Astrocyte of the hippocampus (primary cell): Measurements from ENCODE around the gene ZACN.
"Not testable (repeated sequence)": the region's sequence is repeated elsewhere in the genome, so short reads cannot be mapped to it uniquely, and the experiment has no call there.

Source experiments
- DNase-seq: peaks from one replicate; pipeline ENCODE4 v3.0.0; 2011; ENCODE audit warnings: low read depth, low spot score

ZACN gene

DNA sequence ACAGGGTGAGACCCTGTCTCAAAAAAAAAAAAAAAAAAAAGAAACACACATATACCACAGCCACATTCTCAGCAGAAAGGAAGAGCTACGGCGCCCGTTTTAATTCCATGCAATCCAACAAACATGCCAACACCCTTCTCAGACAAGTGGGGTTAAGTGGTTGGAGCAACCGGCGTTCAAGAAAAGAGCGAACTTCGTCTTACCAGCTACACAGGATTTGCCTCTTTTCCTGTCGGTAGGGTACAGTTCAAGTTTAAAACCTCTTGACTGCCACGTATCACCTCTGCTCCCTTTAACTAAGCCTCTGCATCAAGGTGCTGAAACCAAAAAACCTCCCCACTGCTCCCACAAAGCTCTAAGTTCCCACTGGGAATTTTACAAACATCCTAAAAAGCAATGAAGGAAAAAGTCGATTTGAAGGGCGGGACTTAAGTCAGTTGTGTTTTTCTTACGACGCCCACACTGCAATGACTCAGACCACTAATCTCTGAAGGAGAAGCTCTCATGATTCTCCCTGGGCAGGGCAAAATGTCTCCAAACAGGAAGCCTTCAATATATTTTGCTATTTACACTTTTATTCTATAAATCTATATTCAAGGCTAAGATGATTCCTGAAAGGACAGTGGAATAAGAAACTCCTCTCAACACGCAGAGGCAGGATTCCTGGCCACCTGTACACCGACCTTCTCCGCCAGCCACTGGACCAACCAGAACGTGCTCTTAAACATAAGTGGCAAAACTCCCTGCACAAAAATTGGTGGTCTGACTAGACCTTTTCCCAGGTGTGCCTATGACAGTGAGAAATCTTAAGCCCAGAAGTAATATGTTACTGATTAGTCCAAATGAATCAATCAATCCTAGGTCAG, 25.5 kb upstream of the ZACN start:
- peak; percentile 45 for DNase-seq

DNA sequence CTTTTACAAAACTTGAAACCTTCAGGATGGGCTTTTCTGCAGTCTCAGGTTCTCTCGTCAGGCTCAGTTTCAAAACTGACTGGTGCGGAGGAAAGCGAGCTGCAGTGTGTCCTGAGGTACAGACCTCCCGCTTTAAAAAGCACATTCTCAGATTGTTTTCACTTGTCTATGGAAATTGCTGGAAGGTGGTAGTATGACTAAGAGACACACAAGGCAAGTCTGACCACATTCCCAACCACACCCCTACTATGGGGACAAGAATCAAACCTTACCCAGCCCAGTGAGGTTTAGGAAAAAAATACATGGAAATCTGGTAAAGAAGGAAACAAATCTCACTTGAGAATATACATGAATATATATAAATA, 24.9 kb upstream of the ZACN start:
- DNase-seq: peak; percentile 50

DNA sequence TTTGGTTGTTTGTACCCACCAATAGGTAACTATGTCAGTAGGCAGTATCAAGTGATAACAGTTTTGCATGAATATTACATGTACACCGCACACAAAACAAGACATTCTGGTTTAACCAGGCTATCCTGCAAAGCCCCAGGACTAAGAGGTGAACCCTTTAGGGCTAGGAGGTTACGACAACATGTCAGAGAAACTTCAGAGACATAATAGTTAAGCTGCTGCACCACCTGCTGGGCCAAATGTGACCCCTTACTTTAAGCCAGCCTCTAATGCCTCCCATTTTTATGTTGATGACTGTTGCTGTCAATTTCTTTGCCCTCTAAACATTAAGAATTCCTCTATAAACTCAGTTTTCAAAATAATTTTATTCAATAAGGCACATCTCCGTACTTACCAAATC, 22.1 kb upstream of the ZACN start:
- no peak for DNase-seq

DNA sequence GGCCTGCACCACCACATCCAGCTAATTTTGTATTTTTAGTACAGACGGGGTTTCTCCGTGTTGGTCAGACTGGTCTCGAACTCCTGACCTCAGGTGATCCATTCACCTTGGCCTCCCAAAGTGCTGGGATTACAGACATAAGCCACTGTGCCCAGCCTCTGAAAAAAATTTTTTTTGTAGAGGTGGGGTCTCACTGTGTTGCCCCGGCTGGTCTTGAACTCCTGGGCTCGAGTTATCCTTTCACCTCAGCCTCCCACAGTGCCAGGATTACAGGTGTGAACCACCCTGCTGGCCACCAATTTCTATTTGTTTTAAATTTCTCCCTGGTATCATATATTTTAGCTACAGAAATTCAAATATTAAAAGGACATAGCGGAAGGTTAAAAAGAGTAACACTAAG, 20.7 kb upstream of the ZACN start:
- DNase-seq: not testable (repeated sequence)

DNA sequence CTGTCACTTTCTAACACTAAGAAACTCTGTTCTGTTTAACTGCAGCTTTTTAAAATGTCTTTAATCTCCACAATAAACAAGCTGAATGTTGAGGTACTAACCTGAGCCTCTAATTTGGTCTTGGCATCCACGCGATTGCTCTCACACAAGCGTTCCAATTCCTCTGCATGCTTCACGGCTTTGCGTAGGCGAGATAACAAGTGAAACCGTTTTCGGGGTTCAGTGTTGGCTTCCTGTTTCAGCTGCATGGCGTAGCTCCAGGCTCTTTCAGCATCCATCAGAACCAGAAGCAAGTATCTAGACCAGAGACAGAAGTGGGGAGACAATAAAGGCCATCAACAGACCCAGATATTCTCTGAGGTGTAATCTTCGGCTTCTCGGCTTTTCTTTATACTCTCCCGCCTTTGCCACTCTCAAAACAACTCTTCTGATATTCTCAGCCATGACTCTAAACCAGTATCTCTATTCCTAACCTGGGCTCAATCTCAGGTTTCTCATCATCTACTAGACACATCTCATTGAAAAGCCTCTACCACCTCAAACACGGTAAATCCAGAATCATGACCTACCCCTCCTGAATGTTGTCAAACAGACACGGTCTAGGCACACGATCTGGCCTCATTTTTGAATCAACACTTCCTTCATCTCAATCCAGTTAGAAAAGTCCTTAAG, 15.0 kb upstream of the ZACN start:
- DNase-seq: no peak

DNA sequence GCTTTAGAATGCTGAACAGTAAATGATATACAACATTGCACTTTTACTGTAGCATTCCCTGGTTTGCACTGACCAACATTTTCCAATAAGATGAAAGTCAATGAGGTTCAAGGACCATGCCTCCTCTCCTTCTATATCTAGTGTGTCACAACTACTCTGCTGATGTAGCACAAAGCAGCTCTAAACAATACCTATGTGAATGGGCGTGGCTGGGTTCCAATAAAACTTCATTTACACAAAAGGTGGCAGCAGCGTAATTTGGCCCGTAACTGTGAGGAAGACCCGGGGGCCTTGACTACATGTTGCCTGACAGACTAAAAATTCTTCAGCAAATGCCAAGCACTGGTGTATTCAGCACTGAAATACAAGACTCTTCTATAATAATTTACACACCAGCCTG, 13.2 kb upstream of the ZACN start:
- DNase-seq: no peak

DNA sequence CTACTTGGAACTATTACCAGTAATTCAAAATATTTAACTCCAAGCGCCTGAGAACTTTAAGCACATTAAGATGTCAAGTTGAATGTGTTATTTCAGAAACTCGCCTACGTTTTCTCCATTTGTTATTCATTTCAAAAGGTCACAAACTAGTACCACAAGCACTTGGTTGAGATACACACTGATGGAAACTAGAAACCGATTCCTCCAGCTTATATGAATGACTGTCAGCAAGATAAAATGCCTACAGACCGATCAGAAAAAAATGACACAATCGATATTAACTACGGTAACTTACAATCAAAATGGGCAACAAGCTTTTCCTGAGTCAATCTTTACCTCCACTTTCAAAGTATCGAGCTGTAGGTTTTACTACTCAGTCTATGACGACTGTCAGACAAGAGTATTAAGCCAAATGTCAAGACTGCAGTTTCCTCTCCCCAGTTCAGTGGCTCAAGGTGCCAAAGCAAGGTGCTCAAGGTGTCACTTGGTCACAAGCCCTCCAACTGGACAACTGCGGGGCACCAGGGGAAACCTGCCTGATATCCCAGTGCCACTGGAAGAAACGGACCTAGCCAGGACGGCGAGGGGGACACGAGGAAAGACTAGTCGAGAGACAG, 7.3 kb upstream of the ZACN start:
- DNase-seq: no peak

DNA sequence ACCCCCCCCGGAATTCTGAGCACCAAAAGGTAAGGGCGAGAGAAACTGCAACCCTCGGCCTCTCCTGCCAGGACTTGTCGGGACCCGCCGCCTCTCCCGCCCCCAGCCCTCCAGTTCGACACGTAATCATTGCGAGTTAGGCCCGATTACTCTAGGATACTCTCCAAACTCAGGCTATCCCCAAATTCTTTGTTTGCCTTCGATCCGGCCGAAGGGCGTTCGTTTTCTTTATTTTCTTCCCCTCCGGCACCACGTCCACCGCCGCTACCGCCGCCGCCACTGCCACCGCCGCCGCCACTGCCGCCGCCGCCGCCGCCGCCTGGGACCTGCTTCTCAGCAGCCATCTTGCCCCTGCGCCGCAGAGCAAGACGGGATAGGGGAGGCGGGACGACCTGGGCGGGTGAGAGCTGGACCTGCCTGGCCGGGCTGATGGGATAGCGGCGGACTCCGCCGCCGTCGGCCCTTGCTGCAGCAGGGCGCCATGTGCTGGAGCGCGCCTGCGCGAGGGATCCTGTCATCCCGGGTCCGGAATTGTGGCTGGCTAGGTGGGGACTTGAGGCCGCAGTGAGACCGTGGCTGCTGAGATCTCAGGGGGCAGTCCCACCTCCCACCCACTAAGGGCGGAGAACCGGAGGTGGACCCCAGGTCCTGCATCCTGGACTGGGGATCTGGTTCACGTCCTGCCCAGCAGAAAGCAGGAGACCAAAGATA, 6.7 kb upstream of the ZACN start, which contains the start of gene SRP68:
Gene SRP68 (minus strand): TSS at position 370 of the 711 bp plus-strand sequence. CDS start 26 bp downstream, at position 344.
- peak; percentile 98 for DNase-seq

DNA sequence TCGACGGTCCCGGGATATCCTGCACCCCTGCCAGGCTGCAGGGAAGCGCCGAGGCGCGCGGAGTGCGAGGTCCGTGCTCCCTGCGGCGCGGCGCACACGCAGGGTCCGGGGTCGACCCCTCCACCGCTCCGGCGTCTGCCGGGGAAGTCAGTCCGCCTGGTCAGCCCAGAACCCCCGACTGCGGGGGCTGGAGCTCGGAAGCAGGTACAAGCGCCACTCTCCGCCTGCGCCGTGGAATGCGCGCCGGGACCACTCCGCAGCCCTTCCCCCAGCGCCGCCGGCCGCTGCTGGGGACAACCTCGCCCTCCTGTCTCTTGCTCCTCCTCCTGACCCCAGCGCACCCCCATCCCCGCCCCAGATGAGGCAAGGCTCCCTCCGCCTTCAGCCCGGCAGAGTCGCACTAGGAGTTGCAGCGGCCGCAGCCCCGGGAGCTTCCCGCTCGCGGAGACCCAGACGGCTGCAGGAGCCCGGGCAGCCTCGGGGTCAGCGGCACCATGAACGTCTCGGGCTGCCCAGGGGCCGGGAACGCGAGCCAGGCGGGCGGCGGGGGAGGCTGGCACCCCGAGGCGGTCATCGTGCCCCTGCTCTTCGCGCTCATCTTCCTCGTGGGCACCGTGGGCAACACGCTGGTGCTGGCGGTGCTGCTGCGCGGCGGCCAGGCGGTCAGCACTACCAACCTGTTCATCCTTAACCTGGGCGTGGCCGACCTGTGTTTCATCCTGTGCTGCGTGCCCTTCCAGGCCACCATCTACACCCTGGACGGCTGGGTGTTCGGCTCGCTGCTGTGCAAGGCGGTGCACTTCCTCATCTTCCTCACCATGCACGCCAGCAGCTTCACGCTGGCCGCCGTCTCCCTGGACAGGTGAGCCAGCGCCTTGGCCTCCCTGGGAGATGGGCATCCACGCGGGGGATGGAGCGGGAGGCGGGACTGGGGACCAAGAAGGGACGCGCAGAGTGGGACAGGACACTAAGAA, 4.3 kb upstream of the ZACN start, which contains the start of gene GALR2:
Gene GALR2 (plus strand): TSS at position 392 of the 974 bp plus-strand sequence. CDS start 103 bp downstream, at position 495.
- DNase-seq: no peak

DNA sequence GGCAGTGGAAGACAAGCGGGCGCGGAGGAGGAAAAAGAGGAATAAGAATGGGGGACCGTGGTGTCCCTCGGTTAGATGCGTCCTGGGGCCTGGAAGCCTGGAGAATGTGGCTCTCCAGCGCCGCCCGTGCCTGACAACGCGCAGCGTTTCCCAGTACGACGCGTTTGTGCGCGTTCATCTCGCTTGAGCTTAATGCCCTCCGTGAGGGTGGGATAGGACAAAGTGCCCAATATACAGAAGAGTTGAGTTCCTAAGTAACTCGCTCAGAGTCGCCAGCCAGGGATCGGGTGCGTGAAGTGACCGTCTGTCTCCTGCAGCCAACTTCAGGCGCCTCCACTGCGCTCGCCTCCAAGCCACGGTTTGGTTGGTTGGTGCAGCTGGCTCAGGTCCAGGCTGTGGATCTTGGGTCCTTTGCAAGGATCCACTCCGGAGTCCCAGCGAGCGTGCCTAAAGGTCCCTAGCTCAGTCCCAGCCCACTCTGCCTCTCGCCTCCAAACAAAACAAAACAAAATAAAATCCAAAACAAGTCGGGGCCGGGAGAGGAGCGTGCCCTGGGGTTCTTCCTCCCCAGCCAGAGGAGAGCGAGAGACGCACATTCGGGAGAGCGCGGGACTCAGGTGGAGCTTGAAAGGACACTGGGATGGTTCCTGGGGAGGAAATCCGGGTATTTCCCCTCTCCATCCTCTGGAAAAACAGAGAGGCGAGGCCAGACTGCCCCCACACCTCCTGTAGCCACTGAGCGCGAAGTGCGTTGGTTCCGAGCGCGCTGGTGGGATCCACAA, 3.4 kb upstream of the ZACN start:
- DNase-seq: no peak

DNA sequence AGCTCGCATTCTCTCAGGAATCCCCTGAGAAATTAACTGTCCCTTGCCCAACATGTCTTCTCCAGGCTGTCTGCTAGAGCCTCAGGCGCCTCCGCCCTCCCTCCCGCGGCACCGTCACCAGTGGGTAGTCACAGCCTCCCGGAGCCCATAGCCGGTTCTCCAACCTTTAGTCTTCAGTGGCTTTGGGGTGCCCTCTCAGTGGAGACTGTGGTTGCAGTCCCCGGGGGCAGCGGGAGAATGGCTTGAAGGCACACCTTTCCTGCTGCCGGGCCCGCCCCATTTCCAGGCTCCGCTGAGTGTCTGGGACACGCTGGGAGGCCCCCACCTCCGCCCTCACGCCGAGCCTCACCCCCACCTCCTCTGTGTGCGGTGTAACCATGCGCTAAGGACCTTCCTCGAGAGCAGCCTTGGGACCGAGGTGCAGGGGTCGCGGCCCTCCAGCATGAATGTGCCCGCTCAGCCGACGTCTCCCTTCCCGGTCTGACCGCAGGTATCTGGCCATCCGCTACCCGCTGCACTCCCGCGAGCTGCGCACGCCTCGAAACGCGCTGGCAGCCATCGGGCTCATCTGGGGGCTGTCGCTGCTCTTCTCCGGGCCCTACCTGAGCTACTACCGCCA, 2.7 kb upstream of the ZACN start:
- DNase-seq: no peak

DNA sequence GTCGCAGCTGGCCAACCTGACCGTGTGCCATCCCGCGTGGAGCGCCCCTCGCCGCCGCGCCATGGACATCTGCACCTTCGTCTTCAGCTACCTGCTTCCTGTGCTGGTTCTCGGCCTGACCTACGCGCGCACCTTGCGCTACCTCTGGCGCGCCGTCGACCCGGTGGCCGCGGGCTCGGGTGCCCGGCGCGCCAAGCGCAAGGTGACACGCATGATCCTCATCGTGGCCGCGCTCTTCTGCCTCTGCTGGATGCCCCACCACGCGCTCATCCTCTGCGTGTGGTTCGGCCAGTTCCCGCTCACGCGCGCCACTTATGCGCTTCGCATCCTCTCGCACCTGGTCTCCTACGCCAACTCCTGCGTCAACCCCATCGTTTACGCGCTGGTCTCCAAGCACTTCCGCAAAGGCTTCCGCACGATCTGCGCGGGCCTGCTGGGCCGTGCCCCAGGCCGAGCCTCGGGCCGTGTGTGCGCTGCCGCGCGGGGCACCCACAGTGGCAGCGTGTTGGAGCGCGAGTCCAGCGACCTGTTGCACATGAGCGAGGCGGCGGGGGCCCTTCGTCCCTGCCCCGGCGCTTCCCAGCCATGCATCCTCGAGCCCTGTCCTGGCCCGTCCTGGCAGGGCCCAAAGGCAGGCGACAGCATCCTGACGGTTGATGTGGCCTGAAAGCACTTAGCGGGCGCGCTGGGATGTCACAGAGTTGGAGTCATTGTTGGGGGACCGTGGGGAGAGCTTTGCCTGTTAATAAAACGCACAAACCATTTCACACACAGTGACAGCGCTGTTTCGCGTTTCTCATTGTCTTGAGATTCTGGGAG, 2.0 kb upstream of the ZACN start:
- DNase-seq: no peak

DNA sequence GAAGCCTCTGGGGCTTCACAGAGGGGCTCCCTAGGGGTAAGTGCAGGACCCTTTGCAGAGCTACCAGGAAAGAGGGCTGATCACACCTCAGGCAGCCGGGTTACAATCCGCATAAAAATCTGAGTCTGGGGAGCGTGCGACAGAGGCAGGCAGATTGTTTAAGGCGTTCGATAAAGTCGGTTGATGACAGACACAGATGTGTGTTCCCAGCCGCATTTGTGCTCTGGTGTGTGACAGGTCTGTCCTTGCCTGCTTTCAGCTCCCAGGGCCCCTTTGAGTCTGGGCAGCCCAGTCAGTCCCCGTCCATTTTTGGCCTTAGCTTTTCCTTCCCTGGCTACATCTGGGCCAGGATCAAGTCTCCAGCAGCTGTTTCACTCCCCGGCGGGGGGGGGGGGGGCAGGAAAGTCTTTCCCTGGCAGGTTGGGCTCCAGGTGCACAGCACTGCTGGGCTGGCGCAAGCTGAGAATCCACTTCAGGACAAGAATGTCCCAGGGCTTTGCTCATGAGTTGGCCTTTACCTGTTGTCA, 1.3 kb upstream of the ZACN start:
- DNase-seq: no peak

DNA sequence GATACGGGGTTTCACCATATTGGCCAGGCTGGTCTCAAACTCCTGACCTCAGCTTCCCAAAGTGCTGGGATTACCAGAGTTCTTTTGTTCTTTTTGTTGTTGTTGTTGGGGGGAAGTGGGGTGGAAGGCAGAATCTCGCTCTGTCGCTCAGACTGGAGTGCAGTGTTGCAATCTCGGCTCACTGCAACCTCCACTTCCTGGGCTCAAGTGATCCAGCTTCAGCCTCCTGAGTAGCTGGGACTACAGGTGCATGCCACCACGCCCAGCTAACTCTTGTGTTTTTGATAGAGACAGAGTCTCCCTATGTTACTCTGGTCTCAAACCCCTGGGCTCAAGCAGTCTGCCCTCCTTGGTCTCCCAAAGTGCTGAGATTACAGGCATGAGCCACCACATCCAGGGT, 612 bp upstream of the ZACN start:
- DNase-seq: not testable (repeated sequence)

DNA sequence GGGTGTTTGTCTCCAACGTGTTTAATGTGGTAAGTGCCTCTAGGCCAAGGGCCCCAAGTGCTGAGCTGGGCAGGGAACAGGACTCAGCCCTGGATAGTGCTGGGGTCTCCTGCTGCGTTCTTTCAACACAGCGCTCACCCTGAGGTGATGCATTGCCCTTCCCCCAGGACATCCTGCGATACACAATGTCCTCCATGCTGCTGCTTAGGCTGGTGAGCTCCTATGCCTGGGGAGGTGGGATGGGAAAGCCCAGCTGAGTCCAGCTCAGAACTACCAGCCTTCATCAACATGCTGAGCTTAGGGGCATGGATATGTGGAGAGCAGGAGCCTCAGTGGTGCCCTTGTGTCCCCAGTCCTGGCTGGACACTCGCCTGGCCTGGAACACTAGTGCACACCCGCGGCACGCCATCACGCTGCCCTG, 563 bp downstream of the ZACN start:
- no peak for DNase-seq

DNA sequence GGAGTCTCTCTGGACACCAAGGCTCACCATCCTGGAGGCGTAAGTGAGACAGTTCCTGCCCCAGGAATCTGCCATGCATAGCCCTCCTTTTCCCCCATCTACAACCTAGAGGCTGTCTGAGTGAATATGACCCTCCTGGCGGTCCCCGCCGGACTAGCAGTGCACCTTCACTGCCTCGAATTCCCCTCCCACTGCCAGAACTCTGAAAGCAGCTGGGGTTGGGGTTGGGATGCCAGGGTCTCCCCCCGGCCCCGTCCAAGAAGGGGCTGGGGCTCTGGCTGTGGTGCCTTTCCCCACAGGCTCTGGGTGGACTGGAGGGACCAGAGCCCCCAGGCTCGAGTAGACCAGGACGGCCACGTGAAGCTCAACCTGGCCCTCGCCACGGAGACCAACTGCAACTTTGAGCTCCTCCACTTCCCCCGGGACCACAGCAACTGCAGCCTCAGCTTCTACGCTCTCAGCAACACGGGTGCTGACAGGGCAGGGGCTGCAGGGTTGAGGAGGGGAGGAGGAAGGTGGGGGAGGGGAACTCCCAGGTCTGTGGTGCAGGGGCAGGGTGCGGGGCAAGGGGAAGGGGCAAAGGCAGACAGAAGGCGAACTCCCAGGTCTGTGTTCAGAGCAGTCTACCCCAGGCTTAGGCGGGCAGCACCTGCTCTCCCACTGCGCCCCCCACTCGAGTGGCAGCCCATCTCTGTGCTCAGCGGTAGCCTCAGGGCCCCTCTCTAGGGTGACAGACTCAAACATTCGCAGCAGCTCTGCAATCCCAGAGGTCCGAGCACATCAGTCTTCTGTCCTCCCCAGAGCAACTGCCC, 1.2 kb downstream of the ZACN start:
- no peak for DNase-seq

DNA sequence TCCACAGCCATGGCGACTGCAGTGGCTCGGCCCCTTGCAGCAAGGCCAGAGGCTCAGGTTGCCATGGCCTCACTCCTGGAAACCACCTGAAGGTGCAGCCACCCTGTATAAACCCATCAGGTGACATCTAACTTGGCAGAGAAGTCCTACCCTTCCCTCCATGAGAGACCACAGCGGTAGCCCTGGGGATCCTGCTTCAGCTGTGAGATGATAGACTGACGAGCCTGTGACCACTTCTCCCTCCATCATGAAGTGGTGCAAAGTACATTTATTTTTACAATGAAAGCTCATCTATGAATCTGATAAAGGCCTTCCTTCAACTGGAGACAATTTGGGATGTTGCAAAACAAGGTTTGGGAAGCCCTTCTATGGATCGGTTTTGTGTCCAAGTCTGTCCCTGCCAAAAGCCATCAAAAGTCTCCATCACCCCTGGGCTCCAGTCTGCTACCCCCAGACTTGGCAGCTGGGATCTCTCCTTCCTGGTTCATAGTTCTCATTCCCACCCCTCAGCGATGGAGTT, 1.8 kb downstream of the ZACN start:
- DNase-seq: no peak
